Stomach (tissue), 9 donors: ENCODE data around the gene ZNF580. TPM values are rescaled to one million over a fixed set of nuclear protein-coding genes. Genes with fewer than 3 reads are reported as not detected.
A peak's percentile ranks its signal among the peaks of the same experiment; 100 is the strongest.

Experiments
- DNase-seq, 2 donors: peaks; one replicate each; pipeline versions ENCODE4 v3.0.0 to v3.0.0-alpha.2; 2013 to 2019
- H3K27ac ChIP-seq, 5 donors: fragments of 200-600 bp in 4 of 5; sonication (generic) in 4 of 5; one replicate each; pipeline ENCODE4 v1.5.1; 2013 to 2019; ENCODE audit warnings: mild to moderate bottlenecking in 1 of 5, moderate library complexity in 1 of 5
- H3K27me3 ChIP-seq, 3 donors: fragments of 200-600 bp; sonication (generic); one replicate each; pipeline ENCODE4 v1.5.1; 2017 to 2019; ENCODE audit warnings: mixed run types in 1 of 3
- H3K36me3 ChIP-seq, 4 donors: fragments of 200-600 bp; sonication (generic); 1 replicate in 3 of 4; 2 replicates in 1 of 4; pipeline ENCODE4 v1.5.1; 2016 to 2019
- H3K4me1 ChIP-seq, 4 donors: fragments of 200-600 bp; sonication (generic); one replicate each; pipeline ENCODE4 v1.5.1; 2016 to 2019
- H3K4me3 ChIP-seq, 4 donors: fragments of 200-600 bp; sonication (generic) in 3 of 4; one replicate each; pipeline ENCODE4 v1.5.1; 2016 to 2019; ENCODE audit warnings: mild to moderate bottlenecking in 1 of 4
- H3K9me3 ChIP-seq, 4 donors: fragments of 200-600 bp; sonication (generic); one replicate each; pipeline ENCODE4 v1.5.1; 2016 to 2019
- CTCF ChIP-seq, 7 experiments: fragments of 450-650 bp in 4 of 7; fragments of 200-600 bp in 3 of 7; sonication (generic) in 3 of 7; IDR thresholded peaks; one replicate each; pipeline ENCODE4 v1.5.1; 2016 to 2019; ENCODE audit warnings: antibody characterized with exemption in 7 of 7, control low read depth in 2 of 7, mild to moderate bottlenecking in 1 of 7
- EP300 ChIP-seq: sonication (generic); formaldehyde crosslinking; IDR thresholded peaks from one replicate; pipeline ENCODE4 v1.6.1; 2017; ENCODE audit warnings: antibody characterized with exemption
- POLR2A ChIP-seq, 4 donors: fragments of 450-650 bp; IDR thresholded peaks; one replicate each; pipeline ENCODE4 v1.6.1; 2016; ENCODE audit warnings: antibody characterized with exemption in 4 of 4, control low read depth in 2 of 4, mild to moderate bottlenecking in 1 of 4, moderate library complexity in 1 of 4
- POLR2AphosphoS5 ChIP-seq, 3 donors: sonication (generic); formaldehyde crosslinking; IDR thresholded peaks; one replicate each; pipeline ENCODE4 v1.6.1; 2016; ENCODE audit warnings: antibody characterized with exemption in 3 of 3
- WGBS, 5 donors: extraction: QIAGEN DNeasy Blood & Tissue Kit in 3 of 5; methylation state at CpG; one replicate each; pipeline versions ENCODE4 v1.1.5 to v1.1.7; 2013 to 2018; 5-methylcytosine and 5-hydroxymethylcytosine counted together
- intact Hi-C: fragments of 100-400 bp; cut with DNase I; formaldehyde crosslinking; loops from one replicate; pipeline ENCODE4 v1.15.1; 2023; ENCODE audit warnings: low total_unique reads
- polyA plus RNA-seq, 3 donors: library from polyadenylated mRNA; stranded (reverse); fragments of 200-250 nt; gene quantifications; one replicate each; pipeline ENCODE4 v1.2.3, GENCODE V29; 2013
- total RNA-seq, 5 donors: library from RNA; depleted of rRNA; stranded (reverse); fragments of >200 nt; gene quantifications; one replicate each; pipeline versions ENCODE4 v1.1.0 to v1.2.3, GENCODE V29; 2014 to 2016
- donor health status: healthy with polysubstance abuse.
- donor health status: Bipolar disorder and iron deficiency.
- donor health status: healthy.

Gene ZNF580
- total and polyA plus RNA-seq, 8 donors, result 10.6 to 55.0 (median 19.0) TPM; not detected in 1

- Histone ChIP-seq H3K4me3 (no peak overlapping the region), H3K36me3 (peaks cover 57 to 99% (median 98%) of the 10 kb centered on the region in 4 donors), H3K27me3 (no peaks in the 10 kb centered on the region), H3K27ac (peak overlapping the region in 4 of 5 donors; percentile 2 to 94 (median 80)), H3K4me1 (peaks cover 54 to 83% (median 81%) of the 10 kb centered on the region in 4 donors), H3K9me3 (no peaks in the 10 kb centered on the region)
- no peak for TF ChIP-seq EP300
- no peak for TF ChIP-seq POLR2A (IDR thresholded peaks at IDR 0.05)
- no peak for TF ChIP-seq POLR2AphosphoS5 (IDR thresholded peaks at IDR 0.05)
- no peak for TF ChIP-seq CTCF (IDR thresholded peaks at IDR 0.05)
- DNase-seq, result no peak
- whole genome bisulfite sequencing, 5 donors, result 85 to 95% (median 90%) methylated on average over 4 to 6 of the region's 6 CpGs
- intact Hi-C loops, result no loop called here
Measured at GRCh38 chr19:55685776-55686175, 45.0 kb downstream of the ZNF580 start.

- no peak for DNase-seq
- Histone ChIP-seq H3K9me3 (no peaks in the 10 kb centered on the region), H3K4me3 (no peak overlapping the region), H3K27me3 (no peaks in the 10 kb centered on the region), H3K27ac (peak overlapping the region in 4 of 5 donors; percentile 1 to 94 (median 80)), H3K4me1 (peaks cover 52 to 80% (median 74%) of the 10 kb centered on the region in 4 donors), H3K36me3 (peaks cover 59 to 99% (median 98%) of the 10 kb centered on the region in 4 donors)
- intact Hi-C loops, result no loop called here
- TF ChIP-seq POLR2AphosphoS5 (IDR thresholded peaks at IDR 0.05), result no peak
- no peak for TF ChIP-seq EP300
- no peak for TF ChIP-seq CTCF (IDR thresholded peaks at IDR 0.05)
- TF ChIP-seq POLR2A (IDR thresholded peaks at IDR 0.05), result no peak
- WGBS, 5 donors, result 66 to 77% (median 71%) methylated on average over 29 of the region's 29 CpGs
Measured at GRCh38 chr19:55686311-55687050, 45.7 kb downstream of the ZNF580 start.

GRCh38 chr19:55687281-55688201, 46.7 kb downstream of the ZNF580 start:
- H3K4me1 ChIP-seq, result peaks cover 44 to 71% (median 63%) of the 10 kb centered on the region in 4 donors
- TF ChIP-seq POLR2A (IDR thresholded peaks at IDR 0.05), result no peak
- no peak for TF ChIP-seq POLR2AphosphoS5 (IDR thresholded peaks at IDR 0.05)
- 66 to 84% (median 69%) methylated on average over 16 to 22 of the region's 22 CpGs for WGBS, 5 donors
- peak overlapping the region in 1 of 4 donors; percentile 1 for H3K4me3 ChIP-seq
- H3K36me3 ChIP-seq, result peaks cover 62 to 99% (median 98%) of the 10 kb centered on the region in 4 donors
- DNase-seq, result peak in 1 of 2 donors; percentile 53
- H3K27ac ChIP-seq, result peak overlapping the region; percentile 35 to 94 (median 64)
- intact Hi-C loops, result no loop called here
- no peaks in the 10 kb centered on the region for H3K9me3 ChIP-seq
- no peaks in the 10 kb centered on the region for H3K27me3 ChIP-seq

GRCh38 chr19:55688422-55689218, 47.8 kb downstream of the ZNF580 start:
- H3K27ac ChIP-seq, result peak overlapping the region; percentile 35 to 94 (median 64)
- intact Hi-C loops, result no loop called here
- TF ChIP-seq CTCF (IDR thresholded peaks at IDR 0.05), result no peak
- TF ChIP-seq POLR2AphosphoS5 (IDR thresholded peaks at IDR 0.05), result peak in 2 of 3 donors; percentile 39 to 54
- 26 to 55% (median 44%) methylated on average over 16 to 27 of the region's 27 CpGs for WGBS, 5 donors
- H3K36me3 ChIP-seq, result peaks cover 68 to 100% (median 99%) of the 10 kb centered on the region in 4 donors
- H3K4me1 ChIP-seq, result peaks cover 35 to 60% (median 55%) of the 10 kb centered on the region in 4 donors
- H3K4me3 ChIP-seq, result peak overlapping the region in 1 of 4 donors; percentile 11
- no peaks in the 10 kb centered on the region for H3K9me3 ChIP-seq
- DNase-seq, result peak; percentile 78 to 92
- H3K27me3 ChIP-seq, result no peaks in the 10 kb centered on the region
